ENCODE results near the gene SPTLC3.

The SPTLC3 gene

GRCh38 chr20:13170771-13171170, 162.0 kb downstream of the SPTLC3 start:
- in situ Hi-C loops (cut with MboI; ENCODE audit: low sequenced_read_pairs), result no loop called here

DNA sequence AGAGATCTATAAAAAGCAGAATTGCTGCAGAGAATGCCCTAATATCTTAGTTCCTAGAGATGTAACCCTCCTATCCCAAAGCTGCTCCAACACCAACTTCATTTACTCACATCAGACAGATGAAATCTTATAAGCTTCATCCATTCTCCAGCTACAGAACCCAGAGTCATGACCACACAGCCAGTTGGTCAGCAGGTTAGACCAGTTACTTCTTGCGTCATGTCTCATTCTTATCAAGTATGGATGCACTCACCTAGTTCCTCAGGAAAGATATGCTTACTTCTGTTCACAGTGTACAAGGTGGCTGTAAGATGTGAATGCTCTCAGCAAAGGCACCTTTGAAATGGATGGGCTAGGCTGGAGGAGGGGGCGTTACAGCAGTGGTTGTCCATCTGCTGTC, 164.4 kb downstream of the SPTLC3 start:
- in situ Hi-C loops (cut with MboI; ENCODE audit: low sequenced_read_pairs), result no loop called here

- in situ Hi-C loops (cut with MboI; ENCODE audit: low sequenced_read_pairs), result no loop called here
These were observed 165.6 kb downstream of the SPTLC3 start for GRCh38 chr20:13174402-13174801.

DNA sequence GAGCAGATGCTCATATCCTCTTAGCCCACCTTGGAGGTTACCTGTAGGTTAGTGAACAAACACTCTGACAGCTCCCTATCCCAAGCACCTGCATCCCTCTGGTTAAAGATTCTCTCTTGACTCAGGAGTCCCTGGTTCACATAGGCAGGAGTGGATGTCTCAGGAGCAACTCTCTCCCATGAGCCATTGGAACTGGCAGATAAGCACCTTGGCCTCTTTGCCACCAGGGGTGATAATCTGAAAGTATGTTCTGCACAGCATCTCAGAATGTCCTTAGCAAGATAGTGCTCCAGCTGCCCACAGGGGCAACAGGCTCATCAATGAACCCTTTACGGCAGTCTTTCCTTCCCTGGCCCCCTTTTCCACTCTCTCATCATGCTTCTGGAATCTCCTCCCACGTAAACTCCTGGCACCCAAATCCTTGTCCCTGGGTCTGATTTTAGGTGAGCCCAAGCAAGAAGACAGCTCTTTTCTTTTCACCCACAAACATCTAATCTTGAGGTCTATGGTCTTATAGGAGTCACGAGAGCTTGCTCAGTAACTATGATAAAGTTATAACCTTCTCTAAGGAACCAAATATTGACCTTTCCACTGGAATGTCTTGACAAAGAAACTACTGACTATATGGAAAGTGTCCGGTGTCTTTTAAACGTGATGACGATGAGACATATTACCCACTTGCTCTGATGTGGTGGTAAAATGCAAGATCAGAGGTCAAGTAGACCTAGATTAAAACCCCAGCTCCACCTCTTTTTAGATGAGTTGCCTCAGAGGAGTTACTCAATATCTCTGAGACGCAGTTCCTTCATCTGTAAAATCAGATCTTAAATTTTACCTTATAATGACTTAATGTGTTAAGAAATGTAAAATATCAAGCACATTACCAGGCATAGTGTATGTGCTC, 172.5 kb downstream of the SPTLC3 start:
- in situ Hi-C loops (cut with MboI; ENCODE audit: low sequenced_read_pairs), result no loop called here

GRCh38 chr20:13183005-13183404, 174.2 kb downstream of the SPTLC3 start:
- in situ Hi-C loops (cut with MboI; ENCODE audit: low sequenced_read_pairs), result no loop called here

DNA sequence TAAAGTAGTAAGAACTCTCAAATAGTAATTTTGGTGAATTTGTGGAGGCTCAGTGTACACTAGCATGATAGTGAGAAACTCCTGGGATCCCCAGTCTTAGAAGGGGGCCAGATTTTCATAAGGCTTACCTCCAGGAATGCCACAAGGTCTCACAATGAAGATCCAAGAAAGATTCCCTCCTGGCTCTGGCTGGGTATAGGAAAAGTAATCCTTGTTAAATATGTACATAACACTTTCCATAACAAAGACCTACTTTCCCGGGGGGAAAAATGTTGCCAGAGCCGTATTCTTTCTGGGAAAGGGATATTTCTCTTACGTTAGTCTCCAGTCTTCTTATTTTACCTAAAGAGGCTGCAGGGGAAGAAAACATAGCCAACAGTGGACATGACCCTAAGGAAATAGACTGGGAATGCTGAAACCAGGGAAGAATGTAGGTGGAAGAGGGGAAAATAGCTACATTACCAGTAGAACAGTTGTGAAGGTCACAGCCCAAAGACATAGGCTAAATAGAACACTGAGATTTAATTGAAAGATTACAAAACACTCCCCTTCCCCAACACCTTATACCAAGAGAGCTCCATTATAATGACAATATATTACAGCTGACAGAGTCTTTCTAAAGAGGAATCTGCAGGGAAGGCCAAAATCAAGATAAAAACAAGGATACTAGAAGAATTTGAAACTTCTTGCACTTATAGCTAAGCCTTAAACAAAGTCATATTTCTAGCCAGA, 177.4 kb downstream of the SPTLC3 start:
- in situ Hi-C loops (cut with MboI; ENCODE audit: low sequenced_read_pairs), result no loop called here

DNA sequence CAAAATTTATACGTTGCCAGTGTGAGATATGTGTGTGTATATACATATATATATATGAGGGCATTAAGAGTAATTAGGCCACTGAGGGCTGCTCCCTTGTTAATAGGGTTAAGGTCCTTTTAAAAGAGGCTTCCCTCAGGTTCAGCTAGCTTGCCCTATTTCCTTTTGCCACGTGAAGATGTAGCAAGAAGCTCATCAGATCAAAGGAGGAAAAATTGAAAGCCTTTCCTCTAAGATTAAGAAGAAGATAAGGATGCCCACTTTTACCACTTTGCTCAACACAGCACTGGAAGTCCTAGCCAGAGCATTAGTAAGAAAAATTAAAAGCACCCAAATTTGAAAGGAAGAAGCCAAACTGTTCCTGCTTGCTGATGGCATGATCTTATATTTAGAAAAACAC, 179.1 kb downstream of the SPTLC3 start:
- in situ Hi-C loops (cut with MboI; ENCODE audit: low sequenced_read_pairs), result no loop called here

GRCh38 chr20:13199279-13199678, 190.5 kb downstream of the SPTLC3 start:
- in situ Hi-C loops (cut with MboI; ENCODE audit: low sequenced_read_pairs), result no loop called here

- in situ Hi-C loops (cut with MboI; ENCODE audit: low sequenced_read_pairs), result no loop called here
These were observed 192.2 kb downstream of the SPTLC3 start for GRCh38 chr20:13200767-13201500.

- in situ Hi-C loops (cut with MboI; ENCODE audit: low sequenced_read_pairs), result no loop called here
These were observed 193.8 kb downstream of the SPTLC3 start for GRCh38 chr20:13202565-13202964.

GRCh38 chr20:13205425-13205824, 196.7 kb downstream of the SPTLC3 start:
- in situ Hi-C loops (cut with MboI; ENCODE audit: low sequenced_read_pairs), result no loop called here

DNA sequence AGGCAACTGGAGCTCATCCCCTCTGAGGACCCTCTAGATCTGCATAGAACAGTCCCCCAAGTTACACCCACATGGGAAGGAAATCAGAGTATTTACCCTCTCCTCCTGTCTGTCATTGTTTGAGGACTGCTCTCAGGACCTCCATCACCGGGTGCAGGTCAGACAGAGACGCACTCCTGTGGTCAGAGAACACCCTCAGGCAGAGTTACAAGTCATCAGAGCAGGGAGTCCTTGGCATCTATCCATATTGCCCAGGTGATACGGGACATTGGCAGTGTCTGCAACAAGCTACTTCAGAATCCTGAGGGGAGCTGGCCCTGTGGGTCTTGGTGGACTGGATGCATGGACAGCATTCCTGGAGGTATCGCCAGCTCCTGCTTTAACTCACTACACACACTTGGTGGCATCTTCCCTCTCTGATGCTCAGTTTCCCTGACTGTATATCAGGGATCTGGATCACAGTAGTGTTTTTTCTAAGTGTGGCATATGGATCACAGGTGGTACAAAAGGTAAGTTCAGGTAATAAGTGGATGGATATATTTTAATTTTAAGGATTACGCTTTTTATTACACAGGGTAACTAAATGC, 197.2 kb downstream of the SPTLC3 start:
- in situ Hi-C loops (cut with MboI; ENCODE audit: low sequenced_read_pairs), result no loop called here

- in situ Hi-C loops (cut with MboI; ENCODE audit: low sequenced_read_pairs), result no loop called here
These were observed 198.2 kb downstream of the SPTLC3 start for GRCh38 chr20:13207016-13207415.

- in situ Hi-C loops (cut with MboI; ENCODE audit: low sequenced_read_pairs), result no loop called here
These were observed 203.3 kb downstream of the SPTLC3 start for GRCh38 chr20:13211956-13212618.

DNA sequence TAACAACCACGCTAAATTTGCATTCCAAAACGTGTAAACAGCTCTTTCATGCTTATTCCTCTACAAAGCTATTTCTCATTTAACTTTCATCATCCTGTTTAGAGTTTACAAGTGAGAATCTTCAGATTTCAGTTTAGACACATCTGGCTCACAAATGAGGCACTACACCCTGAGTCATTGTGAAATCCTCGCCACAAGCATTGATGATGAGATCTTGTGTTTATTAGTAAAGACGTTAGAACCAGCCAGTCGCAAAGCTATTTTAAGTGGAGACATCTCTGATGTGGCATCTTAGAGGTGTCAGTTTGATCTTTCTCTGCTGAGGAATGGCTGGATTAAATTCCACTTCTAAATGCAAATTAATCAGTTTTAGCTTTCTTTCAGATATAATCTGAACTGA, 204.0 kb downstream of the SPTLC3 start:
- in situ Hi-C loops (cut with MboI; ENCODE audit: low sequenced_read_pairs), result no loop called here

DNA sequence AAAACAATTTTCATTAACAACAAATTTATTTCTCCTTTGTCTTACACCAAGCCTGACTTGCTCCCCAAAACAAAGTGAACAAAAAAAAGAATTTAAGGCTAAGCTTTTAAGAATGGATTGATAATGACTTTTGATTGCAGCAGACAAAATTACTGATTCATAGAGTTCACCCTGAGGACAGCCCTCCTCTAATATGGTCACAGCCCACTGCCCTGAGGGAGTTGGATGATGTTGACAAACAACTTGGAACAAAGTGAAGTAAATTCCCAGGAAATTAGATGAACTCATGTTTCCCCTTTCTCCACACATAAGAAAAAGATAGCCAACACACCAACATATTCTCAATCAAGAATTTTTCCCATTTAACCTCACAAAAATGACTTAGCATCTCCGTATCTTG, 204.6 kb downstream of the SPTLC3 start:
- in situ Hi-C loops (cut with MboI; ENCODE audit: low sequenced_read_pairs), result no loop called here

DNA sequence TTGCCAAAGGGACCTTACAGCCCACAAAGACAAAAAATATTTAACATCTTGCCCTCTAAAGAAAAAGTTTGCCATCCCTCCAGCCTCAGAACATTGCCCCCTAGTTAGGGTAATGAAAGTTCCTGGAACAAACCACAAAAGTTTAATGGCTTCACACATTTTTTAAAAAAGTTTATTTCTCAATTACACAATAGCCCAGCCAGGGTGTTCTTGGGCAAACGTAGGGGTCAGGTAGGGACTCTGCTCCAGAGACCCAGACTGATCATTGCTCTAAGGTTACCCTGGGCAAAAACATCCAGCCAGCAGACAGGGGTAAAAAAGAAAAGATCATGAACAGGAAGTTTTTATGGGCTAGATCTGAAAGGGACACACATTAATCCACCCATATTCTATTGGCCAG, 207.8 kb downstream of the SPTLC3 start:
- in situ Hi-C loops (cut with MboI; ENCODE audit: low sequenced_read_pairs), result no loop called here

Measured in hTERT RPE-1 (cell line).